PC-9 (cell line): ENCODE results near the gene SRGAP1.

Experiments
- EZH2 ChIP-seq: fragments of 200-600 bp; sonication (generic); IDR thresholded peaks from 2 replicates; pipeline ENCODE4 v1.8.0; 2017; ENCODE audit warnings: antibody characterized with exemption, low read depth
- TF ChIP-seq, protein P1 (sequence below): fragments of 200-600 bp; sonication (generic); conservative IDR thresholded peaks from 2 replicates; pipeline ENCODE4 v1.6.1; 2017; ENCODE audit warnings: mixed run types, antibody characterized with exemption, mild to moderate bottlenecking, moderate library complexity

GRCh38 chr12:63905544-63905943 lies 61.0 kb downstream of the SRGAP1 start:
- TF ChIP-seq, protein P1, sequence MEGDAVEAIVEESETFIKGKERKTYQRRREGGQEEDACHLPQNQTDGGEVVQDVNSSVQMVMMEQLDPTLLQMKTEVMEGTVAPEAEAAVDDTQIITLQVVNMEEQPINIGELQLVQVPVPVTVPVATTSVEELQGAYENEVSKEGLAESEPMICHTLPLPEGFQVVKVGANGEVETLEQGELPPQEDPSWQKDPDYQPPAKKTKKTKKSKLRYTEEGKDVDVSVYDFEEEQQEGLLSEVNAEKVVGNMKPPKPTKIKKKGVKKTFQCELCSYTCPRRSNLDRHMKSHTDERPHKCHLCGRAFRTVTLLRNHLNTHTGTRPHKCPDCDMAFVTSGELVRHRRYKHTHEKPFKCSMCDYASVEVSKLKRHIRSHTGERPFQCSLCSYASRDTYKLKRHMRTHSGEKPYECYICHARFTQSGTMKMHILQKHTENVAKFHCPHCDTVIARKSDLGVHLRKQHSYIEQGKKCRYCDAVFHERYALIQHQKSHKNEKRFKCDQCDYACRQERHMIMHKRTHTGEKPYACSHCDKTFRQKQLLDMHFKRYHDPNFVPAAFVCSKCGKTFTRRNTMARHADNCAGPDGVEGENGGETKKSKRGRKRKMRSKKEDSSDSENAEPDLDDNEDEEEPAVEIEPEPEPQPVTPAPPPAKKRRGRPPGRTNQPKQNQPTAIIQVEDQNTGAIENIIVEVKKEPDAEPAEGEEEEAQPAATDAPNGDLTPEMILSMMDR: no peak
- no peak for TF ChIP-seq EZH2
